NCI-H1694 (cell line): Measurements from ENCODE around the gene ORC4.
"Not testable (repeated sequence)": the region's sequence is repeated elsewhere in the genome, so short reads cannot be mapped to it uniquely, and the experiment has no call there.

Source experiments
- DNase-seq: peaks from one replicate; lab custom pipeline; 2025; lab: John Stamatoyannopoulos, UW

ORC4 gene

DNA sequence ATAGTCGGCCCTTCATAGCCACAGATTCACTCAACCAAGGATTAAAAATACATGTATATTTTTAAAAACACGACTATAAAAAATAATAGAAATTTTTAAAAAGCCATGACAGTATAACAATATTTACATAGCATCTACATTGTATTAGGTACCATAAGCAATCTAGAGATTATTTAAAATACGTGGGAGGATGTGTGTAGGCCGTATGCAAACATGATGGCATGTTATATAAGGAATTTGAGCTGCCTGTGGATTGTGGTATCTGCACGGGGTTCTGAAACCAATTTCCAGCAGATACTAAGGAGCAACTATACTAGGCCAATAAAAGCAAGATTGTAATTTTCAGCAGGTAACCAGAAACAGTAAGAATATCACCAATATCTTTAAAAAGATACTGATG lies 5.9 kb downstream of the ORC4 start:
- no peak for DNase-seq

DNA sequence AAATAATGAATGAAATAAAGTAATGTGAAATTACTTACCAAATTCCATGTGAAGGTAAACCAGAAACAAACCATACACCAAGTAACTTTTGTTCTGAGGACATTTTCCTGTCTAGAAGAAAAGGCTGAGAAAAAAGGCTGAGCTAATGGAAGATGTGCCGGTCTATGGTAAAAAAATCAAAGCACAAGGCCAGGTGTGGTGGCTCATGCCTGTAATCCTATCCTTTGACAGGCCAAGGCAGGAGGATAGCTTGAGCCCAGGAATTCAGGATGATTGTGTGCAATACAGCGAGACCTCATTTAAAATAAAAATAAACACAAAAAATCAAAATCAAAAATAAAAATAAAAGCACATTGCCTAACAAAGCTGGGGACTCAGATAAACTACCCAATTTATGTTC lies 6.7 kb downstream of the ORC4 start:
- DNase-seq: no peak

DNA sequence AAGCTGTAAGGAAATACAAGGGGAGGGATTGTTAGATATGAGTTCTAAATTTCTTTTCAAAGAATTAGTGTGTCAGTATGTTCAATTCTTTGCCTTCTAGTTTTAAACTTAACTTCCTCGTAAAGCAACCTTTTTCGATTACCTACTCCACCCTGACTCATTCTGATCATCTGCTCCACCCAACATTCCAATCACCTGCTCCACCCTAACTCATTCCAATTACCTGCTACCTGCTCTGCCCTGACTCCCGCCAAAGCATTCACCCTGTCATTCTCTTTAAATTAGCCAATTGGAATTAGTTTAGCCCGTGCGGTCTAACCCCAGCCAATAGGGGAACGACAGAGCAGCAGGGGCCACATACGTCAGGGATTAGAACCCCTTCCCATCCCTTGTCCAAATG lies 12.1 kb downstream of the ORC4 start:
- not testable (repeated sequence) for DNase-seq

DNA sequence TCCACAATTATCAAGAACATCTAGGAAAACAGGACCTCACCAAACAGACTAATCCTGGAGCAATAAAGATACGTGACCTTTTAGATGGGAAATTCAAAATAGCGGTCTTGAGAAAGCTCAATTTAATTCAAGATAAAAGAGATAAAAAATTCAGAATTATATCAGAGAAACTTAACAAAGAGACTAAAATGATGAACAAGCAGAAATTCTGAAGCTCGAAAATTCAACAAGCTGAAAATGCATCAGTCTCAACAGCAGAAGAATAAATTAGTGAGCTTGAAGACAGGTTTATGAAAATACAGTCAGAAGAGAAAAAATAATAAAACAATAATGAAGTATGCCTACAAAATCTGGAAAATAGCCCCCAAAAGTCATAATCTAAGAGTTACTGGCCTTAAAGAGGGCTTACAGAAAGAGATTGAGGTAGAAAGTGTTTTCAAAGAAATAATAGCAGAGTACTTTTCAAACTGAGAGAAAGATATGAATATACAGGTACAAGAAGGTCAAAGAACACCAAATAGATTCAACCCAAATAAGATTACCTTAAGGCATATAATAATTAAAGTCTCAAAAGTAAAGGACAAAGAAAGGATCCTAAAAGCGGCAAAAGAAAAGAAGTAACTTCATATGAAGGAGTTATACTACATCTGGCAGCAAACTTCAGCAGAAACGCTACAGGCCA lies 13.2 kb downstream of the ORC4 start:
- DNase-seq: no peak

- DNase-seq: no peak
Measured at GRCh38 chr2:148006249-148007007, 14.1 kb downstream of the ORC4 start.

GRCh38 chr2:148002420-148002819 lies 18.1 kb downstream of the ORC4 start:
- not testable (repeated sequence) for DNase-seq

DNA sequence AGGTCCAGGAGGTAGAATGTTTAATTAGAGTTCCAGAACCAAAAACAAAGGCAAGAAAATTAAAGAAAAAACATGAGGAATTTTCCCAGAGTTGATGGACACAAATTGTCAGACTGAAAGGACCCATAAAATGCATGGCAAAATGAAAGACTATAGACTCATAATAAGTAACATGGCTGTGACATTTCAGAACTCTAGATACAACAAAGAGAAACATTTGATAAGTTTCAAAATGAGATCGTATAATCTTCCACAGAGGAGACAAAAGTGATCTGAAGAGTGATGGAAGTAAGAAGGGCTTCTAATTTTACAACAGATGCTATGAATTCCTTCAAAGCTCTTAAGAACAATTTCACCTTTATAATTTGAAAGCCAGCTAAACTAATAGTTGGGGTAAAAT lies 20.4 kb downstream of the ORC4 start:
- no peak for DNase-seq

GRCh38 chr2:147999126-147999525 lies 21.4 kb downstream of the ORC4 start:
- DNase-seq: no peak

DNA sequence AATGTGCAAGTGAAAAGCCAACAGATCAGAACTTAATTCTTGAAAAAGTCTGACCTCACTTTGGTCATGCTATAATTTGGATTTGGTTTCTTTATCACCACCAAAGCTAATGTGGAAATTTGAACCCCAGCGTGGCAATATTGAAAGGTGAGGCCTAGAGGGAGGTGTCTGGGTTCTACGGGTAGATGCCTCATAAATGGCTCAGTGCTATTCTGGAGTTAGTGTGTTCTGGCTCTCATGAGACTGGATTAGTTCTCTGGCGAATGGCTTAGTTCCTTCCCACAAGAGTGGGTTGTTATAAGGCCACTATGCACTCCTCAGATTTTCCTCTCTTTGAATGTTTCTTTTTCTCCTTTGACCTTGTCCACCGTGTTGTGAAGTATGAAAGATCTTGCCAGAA lies 22.3 kb downstream of the ORC4 start:
- no peak for DNase-seq

- DNase-seq: no peak
Measured at GRCh38 chr2:147996828-147997227, 23.7 kb downstream of the ORC4 start.

GRCh38 chr2:147994965-147995364 lies 25.6 kb downstream of the ORC4 start:
- DNase-seq: not testable (repeated sequence)

DNA sequence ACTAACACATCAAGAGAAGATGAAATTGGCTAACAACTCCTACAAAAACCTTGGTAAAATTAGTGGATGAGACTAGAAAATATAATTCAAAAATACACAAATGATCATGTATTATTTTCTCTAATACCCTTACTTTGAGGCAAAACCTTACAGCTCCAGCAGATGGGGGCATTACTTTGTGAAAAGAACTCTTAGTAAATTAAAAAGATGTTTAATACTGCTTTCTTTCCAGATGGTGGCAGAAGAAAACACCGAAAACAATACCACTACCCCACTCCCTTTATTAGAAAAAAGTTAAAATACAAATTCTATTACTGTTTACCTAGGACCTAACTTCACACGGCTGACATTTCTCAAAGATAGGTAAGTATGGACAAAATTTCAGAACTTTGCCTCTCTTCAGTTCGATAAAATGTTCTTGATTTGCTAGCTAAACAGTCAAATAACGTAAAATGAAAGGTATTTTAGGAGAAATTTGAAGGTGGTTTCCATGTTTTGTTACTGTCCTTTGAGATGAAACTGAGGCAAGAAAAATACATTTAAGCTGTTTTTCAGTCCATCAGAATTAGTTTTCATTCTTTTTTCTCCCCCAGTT lies 30.6 kb downstream of the ORC4 start:
- DNase-seq: peak; percentile 32

DNA sequence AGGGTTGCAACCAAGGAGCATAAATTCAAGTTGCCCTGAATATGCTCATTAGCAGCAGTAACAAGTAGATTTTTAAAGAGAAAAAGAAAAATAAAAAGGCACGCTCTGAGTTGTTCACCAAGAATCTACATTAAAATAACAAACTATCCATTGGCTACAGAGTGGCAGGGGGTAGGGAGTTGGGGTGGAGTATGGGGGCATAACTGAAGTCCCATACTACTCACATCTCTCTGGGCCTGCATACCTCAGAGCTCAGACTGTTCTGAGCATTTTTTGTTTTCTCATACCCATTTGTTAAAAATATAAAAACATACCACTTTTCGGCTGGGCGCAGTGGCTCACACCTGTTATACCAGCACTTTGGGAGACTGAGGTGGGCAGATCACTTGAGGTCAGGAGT lies 31.4 kb downstream of the ORC4 start:
- DNase-seq: no peak

GRCh38 chr2:147980940-147981528 lies 39.5 kb downstream of the ORC4 start:
- no peak for DNase-seq

GRCh38 chr2:147977679-147978078 lies 42.9 kb downstream of the ORC4 start:
- DNase-seq: no peak

DNA sequence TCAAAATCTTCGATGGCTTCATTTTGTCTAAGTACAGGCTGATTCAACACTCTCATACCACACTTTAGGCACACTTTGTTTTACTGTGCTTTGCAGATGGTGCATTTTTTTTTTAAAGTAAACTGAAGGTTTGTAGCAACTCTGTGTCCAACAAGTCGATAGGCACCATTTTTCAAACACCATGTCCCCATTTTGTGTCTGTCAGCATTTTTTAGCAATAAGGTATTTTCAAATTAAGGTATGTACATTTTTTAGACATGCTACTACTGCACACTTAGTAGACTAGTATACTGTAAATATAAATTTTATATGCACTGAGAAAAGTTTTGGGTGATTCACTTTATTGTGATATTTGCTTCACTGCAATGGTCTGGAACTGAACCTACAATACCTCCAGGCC lies 44.4 kb downstream of the ORC4 start:
- no peak for DNase-seq

GRCh38 chr2:147968571-147968970 lies 52.0 kb downstream of the ORC4 start:
- no peak for DNase-seq

- no peak for DNase-seq
Measured at GRCh38 chr2:147952118-147952517, 68.4 kb downstream of the ORC4 start.

DNA sequence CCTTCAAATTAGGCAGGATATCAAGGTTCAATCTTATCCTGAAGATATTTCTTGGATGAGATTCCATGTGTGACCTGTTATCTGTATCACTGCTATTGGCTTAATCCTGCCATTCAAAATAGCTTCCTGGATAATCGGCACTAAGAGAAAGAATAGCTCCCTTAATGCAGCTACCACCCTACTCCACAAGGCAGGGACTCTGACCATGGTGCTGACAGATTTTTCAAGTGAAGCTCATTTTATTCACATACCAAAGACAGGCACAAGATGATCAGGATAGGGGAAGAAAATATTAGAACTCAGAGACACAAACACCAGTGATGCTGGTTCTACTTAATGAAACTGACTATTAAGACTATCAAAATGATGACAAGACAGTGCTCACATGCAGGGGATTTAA lies 74.9 kb downstream of the ORC4 start:
- no peak for DNase-seq

DNA sequence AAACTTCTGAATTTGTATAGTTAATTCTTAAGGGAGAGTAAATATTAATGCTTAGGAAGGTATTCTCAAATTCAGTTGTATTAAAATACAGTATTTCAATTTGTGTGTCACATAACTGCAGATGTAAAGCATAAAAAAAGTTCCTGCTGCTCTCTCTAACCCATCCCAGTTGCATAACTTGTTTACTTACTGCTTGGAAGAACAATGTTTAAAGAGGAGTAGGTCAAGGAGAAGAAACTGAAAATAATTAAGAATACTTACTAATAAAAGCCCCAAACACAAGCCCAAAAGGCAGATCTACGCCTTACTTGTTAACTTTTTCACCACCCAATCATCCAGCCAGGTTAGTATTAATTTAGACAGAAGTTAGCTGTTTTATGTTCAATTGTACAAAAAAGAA lies 81.2 kb downstream of the ORC4 start:
- no peak for DNase-seq

DNA sequence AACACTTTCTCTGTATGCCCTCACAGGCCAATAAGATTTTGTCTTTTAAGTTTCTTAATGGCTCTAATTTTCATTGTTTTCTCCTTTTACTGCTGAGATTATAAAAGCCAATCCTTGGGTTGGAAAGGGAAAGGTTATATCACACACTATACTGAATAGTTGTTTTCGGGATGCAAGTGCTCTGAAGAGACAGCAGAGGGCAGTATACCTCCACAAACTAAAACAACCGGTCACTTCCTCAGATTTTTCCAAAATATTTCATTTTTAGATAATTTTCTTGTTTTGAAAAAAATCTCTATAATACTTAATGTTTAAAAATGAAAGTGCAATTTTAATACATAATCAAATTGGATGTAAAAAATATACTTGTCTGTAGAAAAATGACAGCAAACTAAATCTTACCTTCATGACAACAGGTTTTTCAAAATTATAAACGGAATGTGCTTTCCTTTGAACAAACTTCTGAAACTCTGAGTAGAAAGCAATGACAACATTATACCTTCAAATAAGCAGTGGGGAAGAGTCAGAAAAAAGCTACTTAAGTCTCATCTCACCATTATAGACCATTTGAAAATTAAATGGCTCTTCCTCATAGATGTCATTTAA lies 82.7 kb downstream of the ORC4 start:
- peak; percentile 17 for DNase-seq

- DNase-seq: no peak
Measured at GRCh38 chr2:147934881-147935620, 85.5 kb downstream of the ORC4 start.
